Thoracic aorta (tissue), 2 donors: ENCODE data around the gene YJEFN3. TPM values are rescaled to one million over a fixed set of nuclear protein-coding genes. Genes with fewer than 3 reads are reported as not detected.

ENCODE experiments used
- ATAC-seq: fragments of 150-250 bp; one replicate; pipeline ENCODE4 v1.8.0; 2017; ENCODE audit warnings: low read depth; ENCODE audit not compliant: insufficient number of reproducible peaks, low FRiP score
- DNase-seq: peaks from one replicate; pipeline ENCODE4 v3.0.0-alpha.2; 2020; ENCODE audit warnings: low spot score
- H3K27ac ChIP-seq, 2 donors: fragments of 200-600 bp; sonication (generic); 1 replicate in 1 of 2; 2 replicates in 1 of 2; pipeline ENCODE4 v1.5.1; 2016; ENCODE audit warnings: mild to moderate bottlenecking in 2 of 2, moderate library complexity in 2 of 2
- H3K27me3 ChIP-seq: fragments of 200-600 bp; sonication (generic); replicated peaks from 2 replicates; pipeline ENCODE4 v1.6.0; 2016; ENCODE audit warnings: mild to moderate bottlenecking; ENCODE audit not compliant: insufficient read depth
- H3K36me3 ChIP-seq: fragments of 200-600 bp; sonication (generic); one replicate; pipeline ENCODE4 v1.5.1; 2016
- H3K4me1 ChIP-seq, 2 donors: fragments of 200-600 bp; sonication (generic); 1 replicate in 1 of 2; 2 replicates in 1 of 2; pipeline versions ENCODE4 v1.5.1 to v1.6.0; 2016; ENCODE audit warnings: low read depth in 2 of 2, mild to moderate bottlenecking in 1 of 2; ENCODE audit not compliant: control insufficient read depth in 1 of 2
- H3K4me3 ChIP-seq: fragments of 200-600 bp; sonication (generic); 2 replicates; pipeline ENCODE4 v1.5.1; 2016; ENCODE audit warnings: mild to moderate bottlenecking
- H3K9me3 ChIP-seq: fragments of 200-600 bp; sonication (generic); 2 replicates; pipeline ENCODE4 v1.5.1; 2016
- CTCF ChIP-seq: fragments of 200-600 bp; sonication (generic); IDR thresholded peaks from one replicate; pipeline ENCODE4 v1.5.1; 2019; ENCODE audit warnings: antibody characterized with exemption
- total RNA-seq, 2 donors: library from RNA; depleted of rRNA; stranded (reverse); fragments of >200 nt; gene quantifications; one replicate each; pipeline versions ENCODE4 v1.1.0 to v1.2.3, GENCODE V29; 2016

The YJEFN3 gene
- total RNA-seq, 2 donors from 2014 or later = 2.0 to 7.9 TPM

GRCh38 chr19:19538785-19539166 is 10.1 kb downstream of the YJEFN3 start:
- Histone ChIP-seq H3K27ac (no peak overlapping the region), H3K9me3 (no peaks in the 10 kb centered on the region), H3K4me3 (no peak overlapping the region), H3K4me1 (peaks cover 4 to 32% of the 10 kb centered on the region in 2 donors), H3K27me3 (no peaks in the 10 kb centered on the region), H3K36me3 (no peaks in the 10 kb centered on the region)
- no peak for TF ChIP-seq CTCF
- no peak for DNase-seq
- ATAC-seq = no peak

GRCh38 chr19:19539698-19540063 is 11.0 kb downstream of the YJEFN3 start:
- Histone ChIP-seq H3K4me1 (peaks cover 4 to 32% of the 10 kb centered on the region in 2 donors), H3K27ac (no peak overlapping the region), H3K27me3 (no peaks in the 10 kb centered on the region), H3K36me3 (no peaks in the 10 kb centered on the region), H3K4me3 (no peak overlapping the region), H3K9me3 (no peaks in the 10 kb centered on the region)
- TF ChIP-seq CTCF = no peak
- ATAC-seq = no peak
- no peak for DNase-seq

GRCh38 chr19:19540064-19540714 is 11.5 kb downstream of the YJEFN3 start:
- peak overlapping the region in 1 of 2 donors; percentile 37 for H3K27ac ChIP-seq
- H3K4me1 ChIP-seq = peaks cover 4 to 32% of the 10 kb centered on the region in 2 donors
- ATAC-seq (no peak), DNase-seq (no peak)
- TF ChIP-seq CTCF = no peak
- no peaks in the 10 kb centered on the region for H3K36me3 ChIP-seq
- H3K9me3 ChIP-seq = no peaks in the 10 kb centered on the region
- no peaks in the 10 kb centered on the region for H3K27me3 ChIP-seq
- peak overlapping the region; percentile 43 for H3K4me3 ChIP-seq

- Histone ChIP-seq H3K9me3 (no peaks in the 10 kb centered on the region), H3K27me3 (no peaks in the 10 kb centered on the region), H3K27ac (peak overlapping the region in 1 of 2 donors; percentile 37), H3K4me3 (peak overlapping the region; percentile 43), H3K36me3 (no peaks in the 10 kb centered on the region), H3K4me1 (peaks cover 4 to 32% of the 10 kb centered on the region in 2 donors)
- no peak for ATAC-seq
- DNase-seq = no peak
- TF ChIP-seq CTCF = no peak
Observed at GRCh38 chr19:19540715-19541515, 12.2 kb downstream of the YJEFN3 start.

GRCh38 chr19:19541616-19542015 is 12.9 kb downstream of the YJEFN3 start:
- H3K4me3 ChIP-seq = no peak overlapping the region
- no peak for ATAC-seq

More at GRCh38 chr19:19541616-19542015, 12.9 kb downstream of the YJEFN3 start:
- Histone ChIP-seq H3K4me1 (peaks cover 4 to 32% of the 10 kb centered on the region in 2 donors), H3K27me3 (no peaks in the 10 kb centered on the region), H3K36me3 (no peaks in the 10 kb centered on the region), H3K9me3 (no peaks in the 10 kb centered on the region), H3K27ac (no peak overlapping the region)
- no peak for TF ChIP-seq CTCF
- no peak for DNase-seq
